ENCODE data around the gene ERN1. TPM values are rescaled to one million over a fixed set of nuclear protein-coding genes. Genes with fewer than 3 reads are reported as not detected.

Gene ERN1
- total and polyA plus RNA-seq, 2 donors (not counting 3 experiments of a cell fraction or from before 2014, with no cell fraction given): 9.1 to 21.5 TPM

DNA sequence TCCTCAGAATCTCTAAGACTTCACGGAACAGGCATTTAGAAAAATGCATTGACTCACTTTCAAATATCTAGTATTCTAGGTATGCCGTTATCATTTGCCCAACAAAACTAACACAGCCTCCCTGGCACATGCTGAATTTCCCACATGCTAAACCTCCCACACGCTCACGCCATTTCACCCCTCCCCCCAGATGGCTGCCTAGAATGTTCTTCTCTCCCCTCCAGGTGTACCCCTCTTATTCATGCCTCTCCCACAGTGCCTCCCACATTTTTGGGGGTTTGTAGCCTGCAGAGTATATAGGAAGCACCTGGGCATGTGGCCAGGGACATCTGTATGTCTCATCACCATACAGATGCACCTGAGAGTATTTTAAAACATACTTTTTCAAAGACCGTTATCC, 71.3 kb downstream of the ERN1 start:
- dilution Hi-C loops (cut with MboI; ENCODE audit: extremely low pct_ligation_motif_present, low sequenced_read_pairs): no loop called here
- TF ChIP-seq, protein P1, sequence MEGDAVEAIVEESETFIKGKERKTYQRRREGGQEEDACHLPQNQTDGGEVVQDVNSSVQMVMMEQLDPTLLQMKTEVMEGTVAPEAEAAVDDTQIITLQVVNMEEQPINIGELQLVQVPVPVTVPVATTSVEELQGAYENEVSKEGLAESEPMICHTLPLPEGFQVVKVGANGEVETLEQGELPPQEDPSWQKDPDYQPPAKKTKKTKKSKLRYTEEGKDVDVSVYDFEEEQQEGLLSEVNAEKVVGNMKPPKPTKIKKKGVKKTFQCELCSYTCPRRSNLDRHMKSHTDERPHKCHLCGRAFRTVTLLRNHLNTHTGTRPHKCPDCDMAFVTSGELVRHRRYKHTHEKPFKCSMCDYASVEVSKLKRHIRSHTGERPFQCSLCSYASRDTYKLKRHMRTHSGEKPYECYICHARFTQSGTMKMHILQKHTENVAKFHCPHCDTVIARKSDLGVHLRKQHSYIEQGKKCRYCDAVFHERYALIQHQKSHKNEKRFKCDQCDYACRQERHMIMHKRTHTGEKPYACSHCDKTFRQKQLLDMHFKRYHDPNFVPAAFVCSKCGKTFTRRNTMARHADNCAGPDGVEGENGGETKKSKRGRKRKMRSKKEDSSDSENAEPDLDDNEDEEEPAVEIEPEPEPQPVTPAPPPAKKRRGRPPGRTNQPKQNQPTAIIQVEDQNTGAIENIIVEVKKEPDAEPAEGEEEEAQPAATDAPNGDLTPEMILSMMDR (IDR thresholded peaks at IDR 0.05; ENCODE audit: extremely low read depth in 1 of 2, insufficient read depth in 1 of 2, low read depth in 1 of 2, low read length in 2 of 2): no peak
- TF ChIP-seq POLR2AphosphoS5 (IDR thresholded peaks at IDR 0.05; ENCODE audit: insufficient read depth, low read depth, low read length) (no peak), GATA2 (IDR thresholded peaks at IDR 0.05; ENCODE audit: insufficient read depth, insufficient read length, low read depth, low read length) (no peak), POLR2A (IDR thresholded peaks at IDR 0.05; ENCODE audit: low read depth, low read length) (no peak), JUN (IDR thresholded peaks at IDR 0.05; ENCODE audit: borderline replicate concordance, insufficient read depth, insufficient read length, low read depth) (no peak), EZH2 (IDR thresholded peaks at IDR 0.05; ENCODE audit: borderline replicate concordance, low read depth, low read length, severe bottlenecking) (no peak), FOS (IDR thresholded peaks at IDR 0.05; ENCODE audit: borderline replicate concordance, insufficient read depth, low read length) (no peak)
- TF ChIP-seq, protein P2, sequence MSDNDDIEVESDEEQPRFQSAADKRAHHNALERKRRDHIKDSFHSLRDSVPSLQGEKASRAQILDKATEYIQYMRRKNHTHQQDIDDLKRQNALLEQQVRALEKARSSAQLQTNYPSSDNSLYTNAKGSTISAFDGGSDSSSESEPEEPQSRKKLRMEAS (IDR thresholded peaks at IDR 0.05; ENCODE audit: insufficient read depth, insufficient read length): no peak
- FAIRE-seq (no peak), DNase-seq (ENCODE audit: low read depth, low spot score) (no peak)
- Histone ChIP-seq H3K4me2 (ENCODE audit: insufficient read depth, low read length) (no peak overlapping the region), H3K79me2 (ENCODE audit: control insufficient read depth, insufficient read depth, low read length) (no peaks in the 10 kb centered on the region), H3K36me3 (ENCODE audit: control insufficient read depth in 2 of 2, extremely low read depth in 1 of 2, insufficient read depth in 2 of 2, low read length in 2 of 2) (peaks cover 0 to 17% of the 10 kb centered on the region in 2 experiments), H3K4me3 (replicated peaks in 1 of 3; ENCODE audit: insufficient read depth in 1 of 3, low read depth in 1 of 3, low read length in 3 of 3) (no peak overlapping the region), H3K9ac (replicated peaks; ENCODE audit: extremely low read depth, insufficient read depth, low read length) (no peak overlapping the region), H2AFZ (ENCODE audit: low read depth, low read length) (no peak overlapping the region), H3K9me1 (replicated peaks; ENCODE audit: control insufficient read depth, extremely low read depth, insufficient read depth, low read length) (no peaks in the 10 kb centered on the region), H3K4me1 (ENCODE audit: control insufficient read depth, extremely low read depth, insufficient read depth, low read length) (peaks cover 22% of the 10 kb centered on the region), H4K20me1 (replicated peaks; ENCODE audit: control insufficient read depth, extremely low read depth, insufficient read depth, low read length) (no peaks in the 10 kb centered on the region), H3K27ac (ENCODE audit: insufficient read depth, low read depth, low read length) (no peak overlapping the region), H3K27me3 (ENCODE audit: control insufficient read depth in 2 of 2, insufficient read depth in 2 of 2, low read length in 2 of 2) (no peaks in the 10 kb centered on the region), H3K9me3 (replicated peaks; ENCODE audit: control insufficient read depth, insufficient read depth, low read length) (no peaks in the 10 kb centered on the region)
- ChIA-PET CTCF (interaction anchor here (0.5 to 2.8 kb wide), 3 partner anchors 27 to 86 kb away, joined by 3 to 11 read pairs (median 4); no protein-coding TSS in a partner anchor), POLR2A (no interaction called here)
- intact Hi-C loops (cut with micrococcal nuclease): no loop called here
- BruUV-seq (replicated peaks): no TSS peak
